GM18502 (cell line): Measurements from ENCODE around the gene ZBTB12.
A peak's percentile ranks its signal among the peaks of the same experiment; 100 is the strongest.
"Not testable (repeated sequence)": the region's sequence is repeated elsewhere in the genome, so short reads cannot be mapped to it uniquely, and the experiment has no call there.

Experiments
- ATAC-seq: cut with Tn5 transposase; IDR thresholded peaks from one replicate; pipeline ENCODE4 v1.9.1; 2021; ENCODE audit warnings: mild to moderate bottlenecking; ENCODE audit not compliant: unreplicated experiment, poor library complexity

Gene ZBTB12, protein sequence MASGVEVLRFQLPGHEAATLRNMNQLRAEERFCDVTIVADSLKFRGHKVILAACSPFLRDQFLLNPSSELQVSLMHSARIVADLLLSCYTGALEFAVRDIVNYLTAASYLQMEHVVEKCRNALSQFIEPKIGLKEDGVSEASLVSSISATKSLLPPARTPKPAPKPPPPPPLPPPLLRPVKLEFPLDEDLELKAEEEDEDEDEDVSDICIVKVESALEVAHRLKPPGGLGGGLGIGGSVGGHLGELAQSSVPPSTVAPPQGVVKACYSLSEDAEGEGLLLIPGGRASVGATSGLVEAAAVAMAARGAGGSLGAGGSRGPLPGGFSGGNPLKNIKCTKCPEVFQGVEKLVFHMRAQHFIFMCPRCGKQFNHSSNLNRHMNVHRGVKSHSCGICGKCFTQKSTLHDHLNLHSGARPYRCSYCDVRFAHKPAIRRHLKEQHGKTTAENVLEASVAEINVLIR

DNA sequence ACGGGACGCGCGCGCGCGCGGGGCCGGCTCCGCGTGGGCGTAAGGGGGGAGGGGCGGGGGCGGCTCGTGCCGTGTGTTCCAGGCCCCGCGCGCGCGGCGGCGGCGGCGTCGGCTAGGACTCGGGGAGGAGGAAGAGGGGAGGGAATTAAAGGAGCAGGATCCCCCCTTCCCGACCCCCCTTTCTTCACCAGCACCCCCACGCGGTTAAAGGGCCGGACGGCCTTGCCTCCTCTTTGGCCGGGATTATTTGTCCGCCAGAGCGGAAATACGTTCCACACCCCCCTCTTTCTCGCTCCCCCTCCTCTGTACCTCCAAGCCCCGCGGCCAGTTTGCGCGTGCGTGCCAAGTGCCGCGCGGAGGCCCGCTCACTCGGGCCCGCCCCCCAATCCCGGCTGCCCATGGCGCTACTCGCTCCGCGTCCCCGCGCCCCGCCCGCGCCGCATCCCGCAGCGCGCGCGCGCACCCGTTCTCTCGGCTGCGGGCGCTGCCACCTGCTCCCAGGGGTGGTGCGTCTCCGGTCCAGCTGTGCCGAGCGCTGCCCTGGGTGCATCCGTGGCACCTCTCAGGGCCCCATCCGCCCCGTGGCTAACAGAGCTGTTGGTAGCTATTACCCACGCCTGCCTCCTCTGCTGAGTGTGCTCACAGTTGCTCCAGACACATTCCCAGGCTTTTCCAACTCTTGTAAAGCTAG lies at the start of gene ZBTB12:
ZBTB12 (minus strand) TSS at position 134 of the 691 bp plus-strand sequence. CDS start 781 bp downstream, outside the sequence.
- ATAC-seq = peak; percentile 54

GRCh38 chr6:31949926-31950548 lies 48.2 kb upstream of the ZBTB12 start:
- no peak for ATAC-seq

DNA sequence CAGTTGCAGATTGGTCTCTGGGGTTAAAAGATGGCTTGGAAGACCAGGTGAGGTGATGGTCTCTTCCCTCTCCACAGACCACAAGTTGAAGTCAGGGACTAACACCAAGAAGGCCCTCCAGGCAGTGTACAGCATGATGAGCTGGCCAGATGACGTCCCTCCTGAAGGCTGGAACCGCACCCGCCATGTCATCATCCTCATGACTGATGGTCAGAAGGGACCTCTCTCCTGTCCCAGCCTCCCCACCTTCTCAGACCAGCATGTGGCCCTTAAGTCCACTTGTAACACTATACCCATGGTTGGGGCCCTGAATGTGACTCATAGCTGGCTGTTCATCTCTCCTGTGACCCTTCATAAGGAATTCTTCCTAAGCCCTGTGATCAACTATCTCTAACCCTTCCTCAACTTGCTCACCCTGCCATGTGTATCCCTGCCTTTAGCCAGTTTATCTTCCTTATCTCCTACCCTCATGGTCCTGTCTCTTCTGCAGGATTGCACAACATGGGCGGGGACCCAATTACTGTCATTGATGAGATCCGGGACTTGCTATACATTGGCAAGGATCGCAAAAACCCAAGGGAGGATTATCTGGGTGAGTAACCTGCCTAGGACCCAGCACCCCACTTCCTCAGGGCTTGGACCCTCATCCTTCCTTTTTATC lies 47.0 kb upstream of the ZBTB12 start:
- no peak for ATAC-seq

DNA sequence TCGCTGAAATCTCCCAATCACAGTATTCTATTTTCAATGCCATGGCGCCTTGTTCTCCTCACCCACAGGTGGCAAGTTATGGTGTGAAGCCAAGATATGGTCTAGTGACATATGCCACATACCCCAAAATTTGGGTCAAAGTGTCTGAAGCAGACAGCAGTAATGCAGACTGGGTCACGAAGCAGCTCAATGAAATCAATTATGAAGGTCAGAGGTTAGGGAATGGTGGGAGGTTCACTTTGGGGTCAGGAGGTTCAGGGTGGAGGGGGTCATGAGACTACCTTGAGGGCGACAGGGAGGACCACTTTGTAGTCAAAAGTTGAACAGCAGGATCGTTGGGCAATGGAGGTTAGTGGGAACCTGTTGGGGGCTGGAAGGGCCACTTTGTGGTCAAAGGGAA lies 46.4 kb upstream of the ZBTB12 start:
- ATAC-seq = no peak

GRCh38 chr6:31947864-31948263 lies 46.0 kb upstream of the ZBTB12 start:
- no peak for ATAC-seq

DNA sequence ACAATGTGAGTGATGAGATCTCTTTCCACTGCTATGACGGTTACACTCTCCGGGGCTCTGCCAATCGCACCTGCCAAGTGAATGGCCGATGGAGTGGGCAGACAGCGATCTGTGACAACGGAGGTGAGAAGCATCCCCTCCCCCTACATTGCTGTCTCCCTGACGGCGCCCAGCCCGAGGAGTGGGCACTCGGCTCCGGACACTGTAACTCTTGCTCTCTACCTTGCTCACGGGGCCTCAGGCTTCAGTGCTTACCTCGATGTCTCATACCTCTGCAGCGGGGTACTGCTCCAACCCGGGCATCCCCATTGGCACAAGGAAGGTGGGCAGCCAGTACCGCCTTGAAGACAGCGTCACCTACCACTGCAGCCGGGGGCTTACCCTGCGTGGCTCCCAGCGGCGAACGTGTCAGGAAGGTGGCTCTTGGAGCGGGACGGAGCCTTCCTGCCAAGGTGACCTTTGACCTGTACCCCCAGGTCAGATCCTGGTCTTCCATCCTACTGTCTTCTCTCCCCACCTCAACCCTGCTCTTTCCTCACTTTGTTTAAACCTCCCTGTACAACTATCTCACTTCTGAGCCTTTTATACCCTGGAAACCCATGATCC lies 45.3 kb upstream of the ZBTB12 start:
- ATAC-seq = no peak

DNA sequence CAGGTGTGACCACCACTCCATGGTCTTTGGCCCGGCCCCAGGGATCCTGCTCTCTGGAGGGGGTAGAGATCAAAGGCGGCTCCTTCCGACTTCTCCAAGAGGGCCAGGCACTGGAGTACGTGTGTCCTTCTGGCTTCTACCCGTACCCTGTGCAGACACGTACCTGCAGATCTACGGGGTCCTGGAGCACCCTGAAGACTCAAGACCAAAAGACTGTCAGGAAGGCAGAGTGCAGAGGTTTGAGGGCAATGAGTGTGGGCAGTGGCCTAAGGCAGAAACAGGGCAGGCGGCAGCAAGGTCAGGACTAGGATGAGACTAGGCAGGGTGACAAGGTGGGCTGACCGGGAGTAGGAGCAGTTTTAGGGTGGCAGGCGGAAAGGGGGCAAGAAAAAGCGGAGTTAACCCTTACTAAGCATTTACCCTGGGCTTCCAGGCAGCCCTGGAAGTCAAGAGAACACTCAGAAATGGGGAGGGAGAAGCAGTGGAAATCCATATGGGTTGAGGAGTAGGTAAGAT lies 44.5 kb upstream of the ZBTB12 start:
- ATAC-seq = no peak

DNA sequence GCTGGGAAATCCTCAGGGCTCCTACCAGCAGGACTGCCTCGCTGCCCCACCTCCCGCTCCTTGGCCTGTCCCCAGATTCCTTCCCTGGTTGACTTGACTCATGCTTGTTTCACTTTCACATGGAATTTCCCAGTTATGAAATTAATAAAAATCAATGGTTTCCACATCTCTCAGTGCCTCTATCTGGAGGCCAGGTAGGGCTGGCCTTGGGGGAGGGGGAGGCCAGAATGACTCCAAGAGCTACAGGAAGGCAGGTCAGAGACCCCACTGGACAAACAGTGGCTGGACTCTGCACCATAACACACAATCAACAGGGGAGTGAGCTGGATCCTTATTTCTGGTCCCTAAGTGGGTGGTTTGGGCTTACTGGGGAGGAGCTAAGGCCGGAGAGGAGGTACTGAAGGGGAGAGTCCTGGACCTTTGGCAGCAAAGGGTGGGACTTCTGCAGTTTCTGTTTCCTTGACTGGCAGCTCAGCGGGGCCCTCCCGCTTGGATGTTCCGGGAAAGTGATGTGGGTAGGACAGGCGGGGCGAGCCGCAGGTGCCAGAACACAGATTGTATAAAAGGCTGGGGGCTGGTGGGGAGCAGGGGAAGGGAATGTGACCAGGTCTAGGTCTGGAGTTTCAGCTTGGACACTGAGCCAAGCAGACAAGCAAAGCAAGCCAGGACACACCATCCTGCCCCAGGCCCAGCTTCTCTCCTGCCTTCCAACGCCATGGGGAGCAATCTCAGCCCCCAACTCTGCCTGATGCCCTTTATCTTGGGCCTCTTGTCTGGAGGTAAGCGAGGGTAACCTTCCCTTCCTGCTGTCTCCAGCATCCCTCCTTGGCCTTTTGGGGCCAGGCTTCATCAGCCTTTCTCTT lies 43.9 kb upstream of the ZBTB12 start, which contains the start of gene CFB:
CFB (plus strand) TSS at position 589 of the 863 bp plus-strand sequence; CDS start at position 716, 127 bp downstream.
- ATAC-seq = no peak

DNA sequence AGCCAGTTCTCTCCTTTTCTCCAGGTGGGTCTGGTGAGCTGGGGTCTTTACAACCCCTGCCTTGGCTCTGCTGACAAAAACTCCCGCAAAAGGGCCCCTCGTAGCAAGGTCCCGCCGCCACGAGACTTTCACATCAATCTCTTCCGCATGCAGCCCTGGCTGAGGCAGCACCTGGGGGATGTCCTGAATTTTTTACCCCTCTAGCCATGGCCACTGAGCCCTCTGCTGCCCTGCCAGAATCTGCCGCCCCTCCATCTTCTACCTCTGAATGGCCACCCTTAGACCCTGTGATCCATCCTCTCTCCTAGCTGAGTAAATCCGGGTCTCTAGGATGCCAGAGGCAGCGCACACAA lies 43.2 kb upstream of the ZBTB12 start:
- no peak for ATAC-seq

- no peak for ATAC-seq
Observed at GRCh38 chr6:31943742-31944141, 41.9 kb upstream of the ZBTB12 start.

DNA sequence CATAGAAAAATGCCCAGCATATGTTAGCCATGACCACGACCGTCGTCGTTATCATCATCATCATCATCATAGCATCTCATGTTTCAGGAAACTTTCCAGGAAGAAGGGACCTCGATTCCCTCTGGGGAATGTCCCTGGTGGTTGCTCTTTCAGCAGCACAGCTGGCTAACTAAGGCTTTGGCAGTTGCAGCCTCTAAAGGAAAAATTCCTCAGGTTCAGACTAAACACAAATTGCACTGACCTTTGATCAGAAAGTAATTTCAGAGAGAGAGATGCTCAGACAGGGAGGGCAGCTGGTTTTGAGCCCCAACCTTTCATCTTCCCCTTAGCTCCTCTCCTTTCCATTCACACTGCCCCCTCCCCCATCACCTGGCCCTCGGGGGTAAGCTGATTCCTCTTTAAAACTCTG lies 38.4 kb upstream of the ZBTB12 start:
- ATAC-seq = no peak

DNA sequence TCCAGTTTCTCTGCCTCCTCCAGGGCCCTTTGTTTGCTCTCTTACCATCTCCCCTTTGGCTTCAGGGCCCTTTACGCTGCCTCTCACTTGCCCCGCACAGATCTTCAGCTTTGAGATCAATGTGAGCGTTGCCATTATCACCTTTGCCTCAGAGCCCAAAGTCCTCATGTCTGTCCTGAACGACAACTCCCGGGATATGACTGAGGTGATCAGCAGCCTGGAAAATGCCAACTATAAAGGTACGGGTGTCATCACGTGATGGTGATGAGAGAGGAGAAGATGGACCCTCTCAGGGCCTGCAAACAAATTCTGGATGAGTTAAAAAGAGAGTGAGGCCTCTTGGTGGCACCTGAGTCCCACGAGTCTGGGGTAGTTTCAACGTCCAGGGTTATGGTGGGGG lies 33.9 kb upstream of the ZBTB12 start:
- no peak for ATAC-seq

DNA sequence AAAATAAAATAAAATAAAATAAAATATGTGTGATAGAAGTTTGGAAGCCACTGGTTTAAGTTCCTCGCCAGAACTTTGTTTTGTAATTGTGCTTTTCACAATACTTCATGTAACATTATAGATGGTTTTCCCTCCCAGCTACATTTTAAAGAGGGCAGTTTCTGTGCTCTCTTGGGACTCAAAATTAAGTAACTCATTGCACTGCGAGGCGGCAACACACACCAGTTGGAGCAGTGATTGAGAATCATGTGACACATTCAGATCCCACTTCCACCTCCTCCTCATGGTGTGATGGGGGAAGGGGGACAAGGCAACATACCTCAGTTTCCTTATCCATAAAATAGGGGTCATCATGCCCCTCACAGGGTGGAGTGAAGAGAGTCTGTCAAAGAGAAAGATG lies 33.1 kb upstream of the ZBTB12 start:
- no peak for ATAC-seq

DNA sequence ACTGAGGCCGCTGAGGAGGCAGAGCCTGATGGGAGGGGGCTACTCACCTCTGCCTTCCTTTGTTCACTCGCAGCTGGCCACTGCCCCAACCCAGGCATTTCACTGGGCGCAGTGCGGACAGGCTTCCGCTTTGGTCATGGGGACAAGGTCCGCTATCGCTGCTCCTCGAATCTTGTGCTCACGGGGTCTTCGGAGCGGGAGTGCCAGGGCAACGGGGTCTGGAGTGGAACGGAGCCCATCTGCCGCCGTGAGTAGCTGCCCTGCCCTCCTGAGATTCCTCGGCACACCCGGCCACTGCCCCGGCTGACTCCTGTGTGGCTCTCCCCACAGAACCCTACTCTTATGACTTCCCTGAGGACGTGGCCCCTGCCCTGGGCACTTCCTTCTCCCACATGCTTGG lies 31.7 kb upstream of the ZBTB12 start:
- no peak for ATAC-seq

- ATAC-seq = not testable (repeated sequence)
Observed at GRCh38 chr6:31932137-31932536, 30.3 kb upstream of the ZBTB12 start.

GRCh38 chr6:31930962-31931361 lies 29.1 kb upstream of the ZBTB12 start:
- ATAC-seq = no peak

GRCh38 chr6:31928672-31928939 lies 26.7 kb upstream of the ZBTB12 start:
- no peak for ATAC-seq

GRCh38 chr6:31927863-31928671 lies 26.2 kb upstream of the ZBTB12 start:
- ATAC-seq = no peak
